ENCODE measurements around the gene ITGA2B. TPM values are rescaled to one million over a fixed set of nuclear protein-coding genes. Genes with fewer than 3 reads are reported as not detected.

ITGA2B gene
- total and polyA plus RNA-seq, 2 of the 13 experiments (the other 11 are each of a cell fraction or from before 2014, with no cell fraction given): 0.38 to 1.1 TPM

DNA sequence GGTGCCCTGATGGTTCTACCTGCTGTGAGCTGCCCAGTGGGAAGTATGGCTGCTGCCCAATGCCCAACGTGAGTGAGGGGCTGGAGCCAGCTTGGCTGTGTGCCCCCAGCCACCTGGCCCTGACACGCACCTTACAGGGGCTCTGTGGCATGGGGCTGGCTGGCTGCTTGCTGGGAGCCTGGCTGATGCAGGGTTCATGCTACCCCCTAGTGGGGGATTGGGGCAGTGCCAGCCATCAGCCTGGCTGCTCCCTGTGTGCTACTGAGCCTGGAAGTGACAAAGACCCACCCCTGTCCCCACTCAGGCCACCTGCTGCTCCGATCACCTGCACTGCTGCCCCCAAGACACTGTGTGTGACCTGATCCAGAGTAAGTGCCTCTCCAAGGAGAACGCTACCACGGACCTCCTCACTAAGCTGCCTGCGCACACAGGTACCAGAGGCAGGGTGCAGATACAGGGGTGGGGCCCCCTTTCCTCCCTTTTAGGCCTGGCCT lies 38.7 kb downstream of the ITGA2B start (continued):
- no peak for TF ChIP-seq ZBED4 (CRISPR knock-in tag; IDR thresholded peaks at IDR 0.05; ENCODE audit: borderline replicate concordance)
- TF ChIP-seq PHB2 (IDR thresholded peaks at IDR 0.05; ENCODE audit: partially characterized antibody): no peak
- no peak for TF ChIP-seq ZMAT5 (CRISPR knock-in tag; IDR thresholded peaks at IDR 0.05; ENCODE audit: borderline replicate concordance, low read depth)
- TF ChIP-seq RARG (CRISPR knock-in tag; IDR thresholded peaks at IDR 0.05; ENCODE audit: low read depth): no peak
- no peak; the same call in 2 of the 3 replicates for TF ChIP-seq MXI1 (IDR thresholded peaks at IDR 0.05; ENCODE audit: borderline replicate concordance, low read depth, low read length)
- TF ChIP-seq, protein P1, sequence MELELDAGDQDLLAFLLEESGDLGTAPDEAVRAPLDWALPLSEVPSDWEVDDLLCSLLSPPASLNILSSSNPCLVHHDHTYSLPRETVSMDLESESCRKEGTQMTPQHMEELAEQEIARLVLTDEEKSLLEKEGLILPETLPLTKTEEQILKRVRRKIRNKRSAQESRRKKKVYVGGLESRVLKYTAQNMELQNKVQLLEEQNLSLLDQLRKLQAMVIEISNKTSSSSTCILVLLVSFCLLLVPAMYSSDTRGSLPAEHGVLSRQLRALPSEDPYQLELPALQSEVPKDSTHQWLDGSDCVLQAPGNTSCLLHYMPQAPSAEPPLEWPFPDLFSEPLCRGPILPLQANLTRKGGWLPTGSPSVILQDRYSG (CRISPR knock-in tag; IDR thresholded peaks at IDR 0.05): no peak
- TF ChIP-seq ZNF841 (CRISPR knock-in tag; IDR thresholded peaks at IDR 0.05; ENCODE audit: borderline replicate concordance): no peak
- TF ChIP-seq ZFP82 (CRISPR knock-in tag; IDR thresholded peaks at IDR 0.05; ENCODE audit: borderline replicate concordance): no peak
- no peak for TF ChIP-seq ZSCAN30 (CRISPR knock-in tag; IDR thresholded peaks at IDR 0.05)
- TF ChIP-seq, protein P2, sequence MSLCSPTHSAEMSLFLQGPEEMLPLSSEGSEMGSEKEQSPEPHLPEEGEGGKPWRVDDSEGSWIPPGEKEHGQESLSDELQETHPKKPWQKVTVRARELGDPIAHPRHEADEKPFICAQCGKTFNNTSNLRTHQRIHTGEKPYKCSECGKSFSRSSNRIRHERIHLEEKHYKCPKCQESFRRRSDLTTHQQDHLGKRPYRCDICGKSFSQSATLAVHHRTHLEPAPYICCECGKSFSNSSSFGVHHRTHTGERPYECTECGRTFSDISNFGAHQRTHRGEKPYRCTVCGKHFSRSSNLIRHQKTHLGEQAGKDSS (CRISPR knock-in tag; IDR thresholded peaks at IDR 0.05; ENCODE audit: borderline replicate concordance, low read depth): peak; percentile 55; the same call in 1 of the 2 replicates
- TF ChIP-seq MAFG (CRISPR knock-in tag; IDR thresholded peaks at IDR 0.05): no peak
- TF ChIP-seq ZFP90 (CRISPR knock-in tag; IDR thresholded peaks at IDR 0.05; ENCODE audit: borderline replicate concordance): peak; percentile 72; the same call in 1 of the 2 replicates
- no peak for TF ChIP-seq GLMP (CRISPR knock-in tag; IDR thresholded peaks at IDR 0.05; ENCODE audit: borderline replicate concordance)
- TF ChIP-seq SP140L (CRISPR knock-in tag; IDR thresholded peaks at IDR 0.05; ENCODE audit: borderline replicate concordance): no peak
- no peak for TF ChIP-seq ZNF605 (CRISPR knock-in tag; IDR thresholded peaks at IDR 0.05)
- TF ChIP-seq GMEB2 (CRISPR knock-in tag; IDR thresholded peaks at IDR 0.05; ENCODE audit: low read depth): no peak
- TF ChIP-seq, protein P3, sequence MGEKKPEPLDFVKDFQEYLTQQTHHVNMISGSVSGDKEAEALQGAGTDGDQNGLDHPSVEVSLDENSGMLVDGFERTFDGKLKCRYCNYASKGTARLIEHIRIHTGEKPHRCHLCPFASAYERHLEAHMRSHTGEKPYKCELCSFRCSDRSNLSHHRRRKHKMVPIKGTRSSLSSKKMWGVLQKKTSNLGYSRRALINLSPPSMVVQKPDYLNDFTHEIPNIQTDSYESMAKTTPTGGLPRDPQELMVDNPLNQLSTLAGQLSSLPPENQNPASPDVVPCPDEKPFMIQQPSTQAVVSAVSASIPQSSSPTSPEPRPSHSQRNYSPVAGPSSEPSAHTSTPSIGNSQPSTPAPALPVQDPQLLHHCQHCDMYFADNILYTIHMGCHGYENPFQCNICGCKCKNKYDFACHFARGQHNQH (CRISPR knock-in tag; IDR thresholded peaks at IDR 0.05): 0 out of 2 replicates have a peak, but pooled peaks have one; percentile 42
- TF ChIP-seq JARID2 (CRISPR knock-in tag; IDR thresholded peaks at IDR 0.05; ENCODE audit: insufficient replicate concordance): peak; percentile 45
- 0 out of 2 replicates have a peak, but pooled peaks have one; percentile 20 for TF ChIP-seq AHR (CRISPR knock-in tag; IDR thresholded peaks at IDR 0.05)
